B cell (primary cell): ENCODE results near the gene TFCP2L1. TPM values are rescaled to one million over a fixed set of nuclear protein-coding genes. Genes with fewer than 3 reads are reported as not detected.

ENCODE experiments used
- ATAC-seq: fragments of 200-7000 bp; cut with Tn5 transposase; one replicate; pipeline ENCODE4 v1.10.0; 2021; ENCODE audit warnings: low read depth, mild to moderate bottlenecking, moderate number of reproducible peaks, moderate library complexity
- CTCF ChIA-PET: fragments of 350-600 bp; sonication (Branson Sonifier 250); formaldehyde crosslinking; loops from one replicate; lab custom pipeline; 2021; ENCODE audit warnings: antibody characterized with exemption, inconsistent platforms; lab: Charles Lee
- POLR2A ChIA-PET: fragments of 350-600 bp; sonication (Branson Sonifier 250); formaldehyde crosslinking; loops from one replicate; lab custom pipeline; 2021; ENCODE audit warnings: antibody characterized with exemption; lab: Charles Lee
- DNase-seq: peaks from one replicate; pipeline ENCODE4 v3.0.0; 2013
- H2AFZ ChIP-seq: 2 replicates; pipeline ENCODE4 v1.6.1; 2012; ENCODE audit warnings: mild to moderate bottlenecking, low read depth, low read length; ENCODE audit not compliant: insufficient read depth, poor library complexity, severe bottlenecking
- H3K27ac ChIP-seq, 2 donors: 1 replicate in 1 of 2; 2 replicates in 1 of 2; pipeline ENCODE4 v1.5.1; 2012 to 2013; ENCODE audit warnings: low read length in 2 of 2, mild to moderate bottlenecking in 2 of 2, moderate library complexity in 1 of 2
- H3K27me3 ChIP-seq, 4 experiments: fragments of 200-600 bp in 1 of 4; sonication (generic) in 1 of 4; replicated peaks in 1 of 4; 1 replicate in 2 of 4; 2 replicates in 2 of 4; pipeline versions ENCODE4 v1.6.1 to v1.7.0; 2013 to 2016; ENCODE audit warnings: low read length in 3 of 4, mild to moderate bottlenecking in 2 of 4, mixed read lengths in 1 of 4, moderate library complexity in 1 of 4; ENCODE audit not compliant: insufficient read depth in 4 of 4, control insufficient read depth in 3 of 4; ENCODE audit errors: control extremely low read depth in 1 of 4
- H3K36me3 ChIP-seq, 2 experiments: replicated peaks in 1 of 2; 1 replicate in 1 of 2; 2 replicates in 1 of 2; pipeline versions ENCODE4 v1.6.1 to v1.7.1; 2013; ENCODE audit warnings: low read length in 1 of 2; ENCODE audit not compliant: insufficient read depth in 2 of 2, control insufficient read depth in 1 of 2; ENCODE audit errors: control extremely low read depth in 1 of 2, extremely low read depth in 1 of 2
- H3K4me1 ChIP-seq, 2 donors: fragments of 200-600 bp in 1 of 2; sonication (generic) in 1 of 2; 1 replicate in 1 of 2; 2 replicates in 1 of 2; pipeline versions ENCODE4 v1.5.1 to v1.6.1; 2013 to 2017; ENCODE audit warnings: low read length in 2 of 2; ENCODE audit not compliant: control insufficient read depth in 2 of 2, insufficient read depth in 2 of 2
- H3K4me2 ChIP-seq: replicated peaks from 2 replicates; pipeline ENCODE3; 2012; ENCODE audit warnings: mild to moderate bottlenecking, low read depth, low read length; ENCODE audit not compliant: poor library complexity, severe bottlenecking
- H3K4me3 ChIP-seq, 5 experiments: fragments of 200-600 bp in 1 of 5; sonication (generic) in 1 of 5; 1 replicate in 3 of 5; 2 replicates in 2 of 5; pipeline versions ENCODE4 v1.5.1 to v1.7.0; 2011 to 2016; ENCODE audit warnings: low read length in 4 of 5, mild to moderate bottlenecking in 4 of 5, low read depth in 2 of 5, control low read depth in 1 of 5, moderate library complexity in 1 of 5; ENCODE audit not compliant: insufficient read depth in 1 of 5; ENCODE audit errors: control extremely low read depth in 1 of 5, extremely low read depth in 1 of 5
- H3K79me2 ChIP-seq: fragments of 200-600 bp; sonication (generic); one replicate; pipeline ENCODE4 v1.6.0; 2016; ENCODE audit warnings: low read length; ENCODE audit not compliant: control insufficient read depth, insufficient read depth
- H3K9ac ChIP-seq: fragments of 200-600 bp; sonication (generic); 2 replicates; pipeline ENCODE4 v1.6.1; 2017; ENCODE audit warnings: mild to moderate bottlenecking, low read length, moderate library complexity
- H3K9me3 ChIP-seq, 3 donors: one replicate each; pipeline versions ENCODE4 v1.6.1 to v1.7.1; 2013; ENCODE audit warnings: low read length in 2 of 3; ENCODE audit not compliant: control insufficient read depth in 2 of 3, insufficient read depth in 1 of 3; ENCODE audit errors: control extremely low read depth in 1 of 3
- H4K20me1 ChIP-seq: 2 replicates; pipeline ENCODE4 v1.6.0; 2012; ENCODE audit warnings: mild to moderate bottlenecking, low read length; ENCODE audit not compliant: insufficient read depth, control insufficient read depth, poor library complexity, severe bottlenecking
- H3K27ac Mint-ChIP-seq: one replicate; pipeline ENCODE4 v1.8.0; 2021; ENCODE audit warnings: mixed read lengths
- H3K27me3 Mint-ChIP-seq: one replicate; pipeline ENCODE4 v1.8.0; 2021; ENCODE audit warnings: mixed read lengths
- H3K4me1 Mint-ChIP-seq: one replicate; pipeline ENCODE4 v1.8.0; 2021; ENCODE audit warnings: mixed read lengths
- H3K4me3 Mint-ChIP-seq: one replicate; pipeline ENCODE4 v1.8.0; 2021; ENCODE audit warnings: mixed read lengths
- H3K9me3 Mint-ChIP-seq: one replicate; pipeline ENCODE4 v1.8.0; 2022; ENCODE audit warnings: mixed read lengths; ENCODE audit not compliant: insufficient read depth
- EZH2 ChIP-seq: IDR thresholded peaks from 2 replicates; pipeline ENCODE4 v1.6.1; 2012; ENCODE audit warnings: borderline replicate concordance, low read depth, mild to moderate bottlenecking, moderate library complexity, low read length; ENCODE audit not compliant: insufficient read depth, poor library complexity, severe bottlenecking
- WGBS: methylation state at CpG from one replicate; pipeline ENCODE4 v1.1.5; 2013; ENCODE audit warnings: missing lambda C conversion rate; ENCODE audit not compliant: insufficient coverage; 5-methylcytosine and 5-hydroxymethylcytosine counted together
- intact Hi-C: fragments of 100-400 bp; cut with micrococcal nuclease; formaldehyde crosslinking; loops from one replicate; pipeline ENCODE4 v1.10.0; 2022
- polyA plus RNA-seq: library from polyadenylated mRNA; depleted of rRNA; stranded (reverse); fragments of >200 nt; gene quantifications from 2 replicates; pipeline ENCODE4 v1.2.3, GENCODE V29; 2012
- total RNA-seq, 2 donors: library from RNA; stranded (reverse); fragments of 120-200 nt in 1 of 2; gene quantifications; 1 replicate in 1 of 2; 2 replicates in 1 of 2; pipeline versions ENCODE4 v1.2.3 to v1.2.4, GENCODE V29; 2013 to 2022
- TF ChIP-seq, protein P1 (sequence below): fragments of 200-600 bp; IDR thresholded peaks from one replicate; pipeline ENCODE4 v1.8.0; 2022; ENCODE audit warnings: antibody characterized with exemption, mild to moderate bottlenecking

The TFCP2L1 gene
- total and polyA plus RNA-seq, 2 donors (not counting 1 experiment from before 2014, with no cell fraction given) = 0.03 TPM; not detected in 1

DNA sequence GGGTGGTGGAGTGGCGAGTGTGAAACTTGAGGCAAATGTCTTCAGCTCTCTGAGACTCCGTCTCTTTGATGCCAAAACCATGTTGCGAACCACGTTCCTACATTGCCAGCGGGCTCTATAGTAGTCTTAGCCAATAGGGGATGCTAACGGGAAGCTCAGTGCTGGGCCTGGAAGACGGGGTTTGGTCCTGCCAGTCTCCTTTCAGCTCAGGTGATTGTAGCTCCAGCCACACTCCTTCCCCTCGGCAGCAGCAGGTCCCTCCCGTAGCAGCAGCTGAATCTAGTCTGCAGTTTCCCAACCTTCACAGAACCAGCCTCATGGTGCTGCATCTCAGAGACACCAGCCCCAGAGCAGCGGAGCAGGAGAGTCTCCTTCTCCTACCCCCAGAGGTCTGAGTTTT, 109.7 kb downstream of the TFCP2L1 start:
- no peaks in the 10 kb centered on the region for H3K79me2 ChIP-seq
- WGBS = 83% methylated on average over 10 of the region's 10 CpGs
- CTCF ChIA-PET = no interaction called here
- ATAC-seq (no peak), DNase-seq (no peak)
- intact Hi-C loops = no loop called here
- Mint-ChIP-seq H3K4me1 (no peaks in the 10 kb centered on the region), H3K4me3 (no peak overlapping the region), H3K27me3 (peaks cover 15% of the 10 kb centered on the region), H3K27ac (no peak overlapping the region), H3K9me3 (no peaks in the 10 kb centered on the region)
- H3K4me1 ChIP-seq = no peaks in the 10 kb centered on the region
- no peak overlapping the region for H3K4me3 ChIP-seq
- TF ChIP-seq EZH2 = no peak
- TF ChIP-seq, protein P1, sequence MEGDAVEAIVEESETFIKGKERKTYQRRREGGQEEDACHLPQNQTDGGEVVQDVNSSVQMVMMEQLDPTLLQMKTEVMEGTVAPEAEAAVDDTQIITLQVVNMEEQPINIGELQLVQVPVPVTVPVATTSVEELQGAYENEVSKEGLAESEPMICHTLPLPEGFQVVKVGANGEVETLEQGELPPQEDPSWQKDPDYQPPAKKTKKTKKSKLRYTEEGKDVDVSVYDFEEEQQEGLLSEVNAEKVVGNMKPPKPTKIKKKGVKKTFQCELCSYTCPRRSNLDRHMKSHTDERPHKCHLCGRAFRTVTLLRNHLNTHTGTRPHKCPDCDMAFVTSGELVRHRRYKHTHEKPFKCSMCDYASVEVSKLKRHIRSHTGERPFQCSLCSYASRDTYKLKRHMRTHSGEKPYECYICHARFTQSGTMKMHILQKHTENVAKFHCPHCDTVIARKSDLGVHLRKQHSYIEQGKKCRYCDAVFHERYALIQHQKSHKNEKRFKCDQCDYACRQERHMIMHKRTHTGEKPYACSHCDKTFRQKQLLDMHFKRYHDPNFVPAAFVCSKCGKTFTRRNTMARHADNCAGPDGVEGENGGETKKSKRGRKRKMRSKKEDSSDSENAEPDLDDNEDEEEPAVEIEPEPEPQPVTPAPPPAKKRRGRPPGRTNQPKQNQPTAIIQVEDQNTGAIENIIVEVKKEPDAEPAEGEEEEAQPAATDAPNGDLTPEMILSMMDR = no peak
- H3K9me3 ChIP-seq = peaks cover 0 to 13% (median 6%) of the 10 kb centered on the region in 3 donors
- H2AFZ ChIP-seq = no peak overlapping the region
- no peaks in the 10 kb centered on the region for H4K20me1 ChIP-seq
- H3K36me3 ChIP-seq = no peaks in the 10 kb centered on the region
- no peak overlapping the region for H3K4me2 ChIP-seq
- POLR2A ChIA-PET = no interaction called here
- H3K27ac ChIP-seq = no peak overlapping the region
- no peak overlapping the region for H3K9ac ChIP-seq
- H3K27me3 ChIP-seq = peaks cover 0 to 4% (median 0%) of the 10 kb centered on the region in 4 experiments

DNA sequence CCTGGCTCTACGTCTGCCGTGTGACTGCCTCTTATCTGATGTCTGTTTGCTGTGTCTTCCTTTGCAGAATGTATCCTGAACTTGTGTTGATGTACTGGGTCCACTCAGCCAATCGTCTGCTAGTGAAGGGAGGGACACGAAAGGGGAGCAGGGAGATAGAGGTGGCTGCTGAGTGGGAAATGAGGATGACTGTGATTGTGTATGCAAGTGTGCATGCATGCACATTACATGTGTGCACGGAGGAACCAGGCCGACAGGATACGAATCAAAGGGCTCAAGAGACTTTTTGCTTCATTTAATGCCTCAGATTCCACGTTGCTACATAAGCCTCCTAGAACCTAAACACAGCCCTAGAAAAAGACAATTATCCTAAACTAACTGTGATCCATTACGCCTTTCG, 111.2 kb downstream of the TFCP2L1 start:
- H3K9ac ChIP-seq = no peak overlapping the region
- ChIA-PET POLR2A (no interaction called here), CTCF (no interaction called here)
- 92% methylated on average over 6 of the region's 10 CpGs for WGBS
- H3K36me3 ChIP-seq = no peaks in the 10 kb centered on the region
- peaks cover 0 to 15% (median 6%) of the 10 kb centered on the region in 3 donors for H3K9me3 ChIP-seq
- no peak overlapping the region for H3K27ac Mint-ChIP-seq
- H3K4me1 Mint-ChIP-seq = no peaks in the 10 kb centered on the region
- H3K4me3 ChIP-seq = no peak overlapping the region
- no peak overlapping the region for H3K4me2 ChIP-seq
- no peaks in the 10 kb centered on the region for H3K79me2 ChIP-seq
- no peaks in the 10 kb centered on the region for H3K4me1 ChIP-seq
- H3K4me3 Mint-ChIP-seq = no peak overlapping the region
- no peak for ATAC-seq
- no peaks in the 10 kb centered on the region for H4K20me1 ChIP-seq
- no peak overlapping the region for H3K27ac ChIP-seq
- intact Hi-C loops = no loop called here
- no peak for DNase-seq
- H2AFZ ChIP-seq = no peak overlapping the region
- peaks cover 15% of the 10 kb centered on the region for H3K27me3 Mint-ChIP-seq
- peaks cover 0 to 4% (median 0%) of the 10 kb centered on the region in 4 experiments for H3K27me3 ChIP-seq
- H3K9me3 Mint-ChIP-seq = no peaks in the 10 kb centered on the region
- TF ChIP-seq, protein P1 = no peak
- TF ChIP-seq EZH2 = no peak
